ENCODE measurements around the gene NFIB. TPM values are rescaled to one million over a fixed set of nuclear protein-coding genes. Genes with fewer than 3 reads are reported as not detected.

NFIB gene
- polyA plus RNA-seq (ENCODE audit: insufficient read length): 26.8 TPM
- long read RNA-seq, donor 1, partial matches to known transcripts: 0 of 2 reads
- long read RNA-seq, donor 1, other reads (novel, unspliced or antisense): 0 of 2 reads
- long read RNA-seq, donor 2, full-length matches to known transcripts: 2 of 2 reads
- long read RNA-seq, donor 2, partial matches to known transcripts: 0 of 2 reads
- long read RNA-seq, donor 2, other reads (novel, unspliced or antisense): 0 of 2 reads
- long read RNA-seq, donor 3: 0 reads
- long read RNA-seq, donor 4: 0 reads
- long read RNA-seq, donor 5: 0 reads
- long read RNA-seq, donor 6, full-length matches to known transcripts: 1 of 1 reads
- long read RNA-seq, donor 6, partial matches to known transcripts: 0 of 1 reads
- long read RNA-seq, donor 6, other reads (novel, unspliced or antisense): 0 of 1 reads
- long read RNA-seq, donor 7, full-length matches to known transcripts: 2 of 2 reads
- long read RNA-seq, donor 7, partial matches to known transcripts: 0 of 2 reads
- long read RNA-seq, donor 7, other reads (novel, unspliced or antisense): 0 of 2 reads
- long read RNA-seq, donor 8: 0 reads

- no peak for DNase-seq
Measured at GRCh38 chr9:14313951-14314423, at the start of gene NFIB. Gene NFIB, minus strand, starts transcription at chr9:14314141. Its CDS starts 630 bp downstream, at chr9:14313511.

DNA sequence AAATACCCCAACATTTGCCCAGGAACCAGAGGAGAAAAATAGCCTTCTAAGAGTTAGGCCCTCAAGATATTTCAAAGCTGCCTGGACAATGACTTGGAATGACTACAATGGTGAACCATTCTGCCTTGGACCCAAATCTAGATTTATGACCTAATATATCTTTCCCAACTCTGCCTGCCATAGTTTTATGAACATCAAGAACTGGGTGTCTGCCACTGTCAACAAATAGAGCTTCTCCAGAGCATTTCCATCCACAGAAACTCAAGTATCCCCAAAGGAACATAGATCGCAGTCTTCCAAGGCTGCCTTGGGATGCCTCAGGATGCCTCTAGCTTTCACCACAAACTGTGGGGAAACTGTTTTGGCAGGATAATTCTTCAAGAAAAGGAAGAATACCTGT lies 48.2 kb upstream of the NFIB start:
- DNase-seq: no peak

DNA sequence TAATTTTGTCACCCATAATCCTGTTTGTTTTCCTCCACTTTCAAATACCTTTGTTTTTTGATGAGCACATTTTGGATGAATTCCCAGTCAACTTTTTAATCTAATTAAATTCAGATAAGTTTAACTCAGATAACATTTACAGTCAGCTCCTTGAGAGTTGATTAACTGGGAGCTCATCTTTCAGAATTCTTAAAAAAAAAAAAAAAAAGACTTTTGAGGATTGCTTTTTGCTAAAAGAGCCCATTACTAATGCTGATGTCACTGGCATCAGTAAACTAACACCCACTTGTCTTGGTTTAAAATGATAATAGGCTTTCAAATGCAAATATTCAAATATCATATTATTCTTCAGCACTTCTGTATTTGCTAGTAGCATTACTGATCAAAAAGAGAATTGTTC lies 47.1 kb upstream of the NFIB start:
- DNase-seq: no peak

GRCh38 chr9:14358523-14358922 lies 44.6 kb upstream of the NFIB start:
- no peak for DNase-seq

- no peak for DNase-seq
Measured at GRCh38 chr9:14356351-14357265, 42.7 kb upstream of the NFIB start.

- no peak for DNase-seq
Measured at GRCh38 chr9:14354201-14354600, 40.3 kb upstream of the NFIB start.

GRCh38 chr9:14353222-14354056 lies 39.5 kb upstream of the NFIB start:
- peak; percentile 87 for DNase-seq

DNA sequence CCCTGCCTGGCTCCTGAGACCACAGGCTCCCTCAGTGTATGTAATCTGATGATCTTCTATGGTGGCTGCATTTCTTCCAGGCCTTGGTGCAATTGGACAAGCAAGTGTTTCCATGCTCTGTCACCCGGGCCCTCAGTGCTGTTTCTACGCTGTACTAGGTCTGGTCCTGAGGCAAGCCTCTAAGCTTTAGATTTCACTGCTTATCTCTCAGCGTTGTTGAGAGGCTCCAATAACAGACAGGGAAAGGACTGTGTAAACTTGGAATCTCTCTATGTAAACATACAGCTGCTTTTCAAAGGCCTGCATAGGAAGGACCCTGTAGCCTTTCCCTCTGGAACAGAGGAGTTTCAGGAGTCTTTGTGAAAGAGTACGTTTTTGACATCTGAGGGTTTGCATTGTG lies 38.6 kb upstream of the NFIB start:
- no peak for DNase-seq

- DNase-seq: no peak
Measured at GRCh38 chr9:14351221-14351836, 37.4 kb upstream of the NFIB start.

- no peak for DNase-seq
Measured at GRCh38 chr9:14350754-14351153, 36.8 kb upstream of the NFIB start.

DNA sequence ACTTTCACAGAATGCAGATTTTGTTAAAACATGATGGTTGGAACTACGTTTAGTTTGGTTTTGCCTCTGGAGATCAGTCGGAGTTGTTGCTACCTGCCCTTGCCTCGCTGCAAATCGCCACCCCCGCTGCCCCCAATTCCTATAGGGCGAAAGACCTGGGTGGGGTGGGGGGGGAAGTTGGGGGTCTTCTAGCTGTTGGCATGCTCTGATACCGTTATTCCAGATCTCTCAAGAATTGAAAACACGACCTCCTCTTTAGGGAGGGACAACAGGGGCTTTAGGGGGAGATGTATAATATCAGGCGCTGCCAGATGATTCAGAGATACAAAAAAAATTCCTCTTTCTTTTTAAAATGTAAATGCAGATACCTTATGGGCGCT lies 36.4 kb upstream of the NFIB start:
- no peak for DNase-seq

DNA sequence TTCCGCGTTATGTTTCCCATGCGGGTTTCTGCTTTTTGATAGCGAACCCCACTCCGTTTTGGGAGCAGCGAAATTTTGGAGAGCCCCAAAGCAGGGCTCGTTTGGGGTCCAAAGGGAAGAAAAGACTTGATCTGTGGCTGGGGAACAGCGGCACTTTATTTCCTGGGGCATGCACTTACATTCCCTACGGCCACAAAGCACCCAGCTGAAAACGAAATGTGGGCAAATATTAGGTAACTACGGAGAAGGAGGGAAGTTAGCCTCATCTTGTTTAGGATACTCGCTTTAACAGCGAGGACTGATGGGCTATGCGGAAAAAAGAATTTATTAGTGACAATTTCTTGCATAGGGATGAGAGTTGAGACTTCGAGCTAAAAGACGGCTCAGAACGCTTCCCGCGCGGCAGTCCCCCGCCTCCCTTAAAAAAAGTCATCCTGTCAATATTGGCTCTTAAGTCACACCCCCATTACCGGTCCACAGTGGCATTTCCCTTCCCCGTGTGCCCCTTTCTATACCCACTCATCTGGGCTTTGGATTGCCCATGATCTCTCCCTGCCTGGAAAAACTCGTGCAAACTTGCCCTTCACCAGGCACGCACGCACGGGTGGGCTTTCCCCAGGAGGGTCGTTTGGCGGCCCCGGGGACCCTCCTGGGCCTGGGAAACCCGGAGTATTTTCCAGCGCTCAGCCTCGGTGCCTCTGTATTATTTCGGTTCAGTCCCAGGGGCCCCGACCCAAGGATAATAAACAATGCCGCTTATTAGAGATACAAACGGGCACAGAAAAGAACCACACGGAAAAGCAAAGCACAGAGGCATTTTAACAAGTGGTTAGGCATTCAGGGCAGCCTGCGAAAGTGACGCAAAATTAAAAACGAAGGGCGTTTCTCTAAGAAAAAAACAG lies 35.8 kb upstream of the NFIB start:
- DNase-seq: no peak

GRCh38 chr9:14349146-14349446 lies 35.2 kb upstream of the NFIB start:
- no peak for DNase-seq

DNA sequence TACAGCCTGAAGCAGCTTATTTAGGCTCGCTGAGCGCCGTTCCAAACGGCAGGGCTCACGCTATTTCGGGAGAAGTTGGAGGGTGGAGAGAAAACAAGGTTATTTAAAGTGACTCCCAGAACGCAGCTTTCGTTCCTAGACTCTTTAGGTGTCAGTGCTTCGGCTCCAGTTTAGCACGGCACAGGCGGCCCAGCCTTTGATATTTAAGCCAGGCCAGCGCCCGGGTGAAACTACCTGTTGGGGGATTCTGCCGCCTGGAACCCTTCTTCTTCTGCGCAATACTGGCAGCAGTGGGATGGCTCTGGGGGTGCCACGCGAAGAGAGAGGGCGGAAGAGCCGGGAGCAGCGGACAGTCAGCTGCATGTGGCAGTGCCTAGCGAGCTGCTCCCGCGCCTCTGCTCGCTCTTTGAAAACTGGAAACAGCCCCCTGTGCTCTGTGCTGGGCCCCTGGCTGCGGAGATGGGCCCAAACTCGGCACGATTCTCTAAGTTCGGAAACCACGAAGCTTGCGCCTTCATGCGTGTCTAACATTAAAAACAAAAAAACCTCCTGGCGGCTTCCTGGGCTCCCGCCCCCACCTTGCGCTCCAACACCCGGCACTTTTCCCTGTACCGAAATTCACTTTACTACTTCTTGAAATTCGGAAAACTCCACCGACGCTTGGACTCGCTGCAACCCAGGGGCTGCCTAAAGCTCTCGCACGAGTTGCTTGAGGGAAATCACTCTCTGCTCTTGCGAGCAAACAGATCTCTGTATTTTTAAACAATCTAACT lies 34.6 kb upstream of the NFIB start:
- no peak for DNase-seq

- DNase-seq: no peak
Measured at GRCh38 chr9:14348123-14348372, 34.1 kb upstream of the NFIB start.

DNA sequence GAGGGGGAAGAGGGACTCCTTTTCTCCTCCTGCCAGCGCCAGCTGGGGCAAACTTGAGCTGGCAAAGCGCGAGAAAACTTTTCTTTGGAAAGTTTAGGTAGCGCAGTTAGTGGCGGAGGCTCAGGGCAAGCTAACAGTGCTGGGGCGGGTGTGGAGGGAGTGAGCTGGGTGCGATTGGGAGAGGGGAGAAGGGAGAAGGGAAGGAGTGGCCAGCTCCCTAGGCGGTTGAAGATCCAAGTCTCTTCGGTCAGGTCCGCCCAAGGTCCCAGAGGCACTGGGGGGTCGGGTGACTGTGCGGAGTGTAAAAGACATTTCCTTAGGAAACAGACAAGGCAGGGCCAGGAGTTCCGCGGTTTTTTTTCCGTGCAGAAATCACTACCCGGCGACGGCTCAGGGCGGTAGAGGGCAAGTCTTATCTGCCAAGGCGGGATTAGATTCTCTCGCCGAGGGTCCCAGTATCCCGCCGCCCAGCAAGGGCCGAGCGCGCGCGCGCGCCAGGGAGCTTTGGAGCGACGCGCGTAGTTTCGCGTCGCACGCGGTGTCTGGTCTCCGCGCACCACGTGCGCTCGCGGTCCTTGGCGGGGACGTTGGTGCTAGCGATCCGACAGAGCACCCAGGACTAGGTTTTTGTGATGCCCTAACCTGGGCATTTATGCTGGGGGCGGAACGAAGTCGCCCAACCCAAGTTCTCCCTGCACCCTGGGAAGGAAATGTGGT lies 33.6 kb upstream of the NFIB start:
- DNase-seq: no peak

DNA sequence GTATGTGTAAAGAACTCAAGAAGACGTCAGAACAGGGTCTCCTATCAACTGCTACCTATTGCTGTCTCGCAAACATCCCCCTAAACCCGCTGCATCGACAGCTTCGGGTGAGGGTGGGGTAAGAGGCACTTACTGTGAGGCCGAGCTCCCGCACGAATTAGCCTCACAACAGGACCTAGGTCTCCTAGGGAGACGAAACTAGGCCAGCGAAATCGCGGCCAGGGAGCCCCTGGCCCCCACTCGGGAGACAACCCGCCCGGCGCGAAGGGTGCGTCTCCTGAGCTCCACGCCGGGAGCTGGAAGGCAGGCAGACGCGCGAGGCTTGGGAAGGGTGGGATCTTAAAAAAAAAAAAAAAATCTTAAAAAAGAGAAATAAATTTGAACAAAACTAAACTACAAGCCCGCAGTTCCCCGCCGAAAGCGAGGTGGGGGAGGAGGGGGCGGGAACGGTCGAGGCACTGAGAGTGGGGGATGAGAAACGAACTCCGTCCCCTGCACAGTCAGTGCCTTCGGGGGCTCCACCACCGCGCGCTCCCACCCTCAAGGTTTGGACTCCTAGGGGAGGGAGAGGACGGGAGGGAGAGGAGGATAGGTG lies 33.0 kb upstream of the NFIB start:
- DNase-seq: no peak

- DNase-seq: no peak
Measured at GRCh38 chr9:14346231-14346791, 32.4 kb upstream of the NFIB start.
